HG03103 (cell line): ENCODE results near the gene SEC22C.

ENCODE experiments used
- ATAC-seq: cut with Tn5 transposase; IDR thresholded peaks from one replicate; pipeline ENCODE4 v1.9.1; 2021; ENCODE audit warnings: low read depth; ENCODE audit not compliant: unreplicated experiment

The SEC22C gene

GRCh38 chr3:42501321-42501680 lies 80.5 kb downstream of the SEC22C start:
- no peak for ATAC-seq

DNA sequence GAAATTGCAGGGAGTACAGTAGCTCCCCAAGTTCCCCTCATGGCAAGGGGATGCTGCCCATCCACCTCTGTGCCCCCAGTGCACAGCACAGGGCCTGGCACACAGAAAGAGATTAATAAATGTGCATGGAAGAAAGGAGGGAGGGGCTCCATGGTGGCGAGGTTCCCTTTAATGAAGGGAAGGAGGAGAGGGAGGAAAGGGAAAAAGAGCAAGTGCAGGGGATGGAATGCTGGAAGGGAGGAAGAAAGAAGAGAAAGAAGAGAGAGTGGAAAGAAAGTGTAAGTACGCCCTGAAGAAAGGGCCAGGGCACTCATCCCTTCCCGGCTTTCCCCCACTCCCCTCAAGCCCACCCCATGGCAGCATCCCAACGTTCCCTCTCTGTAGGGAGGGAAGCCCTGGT lies 80.9 kb downstream of the SEC22C start:
- no peak for ATAC-seq

- no peak for ATAC-seq
These were observed 81.7 kb downstream of the SEC22C start for GRCh38 chr3:42500091-42500490.

- ATAC-seq = no peak
These were observed 82.3 kb downstream of the SEC22C start for GRCh38 chr3:42499478-42499871.

- no peak for ATAC-seq
These were observed 82.8 kb downstream of the SEC22C start for GRCh38 chr3:42498791-42499477.

DNA sequence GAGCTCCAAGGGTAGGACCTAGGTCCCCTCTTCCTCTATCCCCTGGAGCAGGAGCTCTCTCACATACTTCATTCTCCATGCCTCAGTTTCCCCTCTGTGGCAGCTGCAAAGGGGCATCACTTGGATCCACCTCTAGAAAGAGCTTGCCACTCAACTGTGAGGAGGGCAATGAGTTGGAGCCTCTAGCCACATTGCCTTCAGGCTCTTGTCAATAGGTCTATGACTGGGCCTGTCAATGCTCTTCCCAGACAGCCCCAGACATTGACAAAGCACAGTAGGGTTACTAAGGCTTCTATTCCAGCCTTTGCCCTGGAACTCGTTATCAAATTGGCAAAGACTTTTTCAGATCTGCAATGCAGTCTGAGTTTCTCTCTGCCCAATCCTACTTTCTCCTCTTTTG lies 83.7 kb downstream of the SEC22C start:
- no peak for ATAC-seq
